ENCODE data around the gene TIMM17A.

DNA sequence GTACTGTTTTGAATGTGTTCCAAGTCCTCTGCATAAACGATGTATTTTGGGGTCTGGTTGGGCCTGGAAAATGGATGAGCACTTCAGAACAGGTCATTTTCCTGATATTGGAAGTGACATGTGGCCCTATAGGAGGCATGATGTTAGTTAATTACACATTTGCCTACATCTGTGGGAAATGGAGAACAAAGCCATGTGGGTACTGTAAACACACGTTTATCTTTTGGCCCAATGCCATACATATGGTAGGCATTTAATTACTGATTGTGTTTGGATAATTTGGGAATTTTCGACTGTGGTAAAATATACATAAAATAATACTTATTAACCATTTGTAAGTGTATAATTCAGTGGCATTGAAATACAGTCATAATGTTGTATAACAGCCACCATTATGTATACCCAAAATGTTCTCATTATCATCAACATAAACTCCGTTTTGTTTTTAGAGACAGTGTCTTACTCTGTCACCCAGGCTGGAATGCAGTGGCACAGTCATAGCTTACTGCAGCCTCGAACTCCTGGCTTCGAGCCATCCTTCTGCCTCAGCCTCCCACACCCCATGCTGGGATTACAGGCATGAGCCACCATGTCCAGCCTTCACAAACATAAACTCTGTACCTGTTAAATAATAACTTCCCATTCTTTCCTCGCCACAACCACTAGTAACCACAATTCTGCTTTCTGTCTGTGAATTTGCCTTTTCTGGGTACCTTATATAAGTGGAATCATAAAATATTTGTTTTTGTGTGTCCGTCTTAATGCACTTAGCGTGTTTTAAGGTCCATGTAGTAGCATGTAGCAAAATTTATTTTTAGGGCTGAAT, 15.2 kb downstream of the TIMM17A start:
- TF ChIP-seq, protein P1, sequence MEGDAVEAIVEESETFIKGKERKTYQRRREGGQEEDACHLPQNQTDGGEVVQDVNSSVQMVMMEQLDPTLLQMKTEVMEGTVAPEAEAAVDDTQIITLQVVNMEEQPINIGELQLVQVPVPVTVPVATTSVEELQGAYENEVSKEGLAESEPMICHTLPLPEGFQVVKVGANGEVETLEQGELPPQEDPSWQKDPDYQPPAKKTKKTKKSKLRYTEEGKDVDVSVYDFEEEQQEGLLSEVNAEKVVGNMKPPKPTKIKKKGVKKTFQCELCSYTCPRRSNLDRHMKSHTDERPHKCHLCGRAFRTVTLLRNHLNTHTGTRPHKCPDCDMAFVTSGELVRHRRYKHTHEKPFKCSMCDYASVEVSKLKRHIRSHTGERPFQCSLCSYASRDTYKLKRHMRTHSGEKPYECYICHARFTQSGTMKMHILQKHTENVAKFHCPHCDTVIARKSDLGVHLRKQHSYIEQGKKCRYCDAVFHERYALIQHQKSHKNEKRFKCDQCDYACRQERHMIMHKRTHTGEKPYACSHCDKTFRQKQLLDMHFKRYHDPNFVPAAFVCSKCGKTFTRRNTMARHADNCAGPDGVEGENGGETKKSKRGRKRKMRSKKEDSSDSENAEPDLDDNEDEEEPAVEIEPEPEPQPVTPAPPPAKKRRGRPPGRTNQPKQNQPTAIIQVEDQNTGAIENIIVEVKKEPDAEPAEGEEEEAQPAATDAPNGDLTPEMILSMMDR (IDR thresholded peaks at IDR 0.05; ENCODE audit: insufficient read depth, low read depth, low read length), result no peak
- TF ChIP-seq EZH2 (IDR thresholded peaks at IDR 0.05; ENCODE audit: insufficient read depth, low read length), result no peak
